ENCODE results near the gene PYCARD.

Gene PYCARD

GRCh38 chr16:31221357-31222160, 19.0 kb upstream of the PYCARD start:
- Mint-ChIP-seq H3K36me3 (no peaks in the 10 kb centered on the region), H3K9me3 (ENCODE audit: low read depth) (no peaks in the 10 kb centered on the region), H3K4me1 (ENCODE audit: low read depth) (peaks cover 5% of the 10 kb centered on the region), H3K4me3 (no peak overlapping the region), H3K27ac (no peak overlapping the region), H3K27me3 (peaks cover 6% of the 10 kb centered on the region)

GRCh38 chr16:31219154-31219741, 16.7 kb upstream of the PYCARD start:
- no peak overlapping the region for H3K27ac Mint-ChIP-seq

GRCh38 chr16:31217136-31217530, 14.6 kb upstream of the PYCARD start:
- no peaks in the 10 kb centered on the region for H3K9me3 Mint-ChIP-seq (ENCODE audit: low read depth)
- H3K27me3 Mint-ChIP-seq: peaks cover 12% of the 10 kb centered on the region
- peak overlapping the region; percentile 81 for H3K4me3 Mint-ChIP-seq
- peaks cover 13% of the 10 kb centered on the region for H3K4me1 Mint-ChIP-seq (ENCODE audit: low read depth)
- no peak overlapping the region for H3K27ac Mint-ChIP-seq
- H3K36me3 Mint-ChIP-seq: no peaks in the 10 kb centered on the region

More at GRCh38 chr16:31219154-31219741, 16.7 kb upstream of the PYCARD start:
- no peak overlapping the region for H3K4me3 Mint-ChIP-seq
- peaks cover 12% of the 10 kb centered on the region for H3K27me3 Mint-ChIP-seq
- no peaks in the 10 kb centered on the region for H3K9me3 Mint-ChIP-seq (ENCODE audit: low read depth)
- no peaks in the 10 kb centered on the region for H3K36me3 Mint-ChIP-seq
- H3K4me1 Mint-ChIP-seq (ENCODE audit: low read depth): peaks cover 13% of the 10 kb centered on the region

GRCh38 chr16:31216422-31217135, 14.0 kb upstream of the PYCARD start, which contains the start of gene PYDC1:
Gene PYDC1 (minus strand): TSS chr16:31217135. CDS start chr16:31217028, 107 bp downstream.
- H3K36me3 Mint-ChIP-seq: no peaks in the 10 kb centered on the region
- H3K27me3 Mint-ChIP-seq: peaks cover 12% of the 10 kb centered on the region
- H3K27ac Mint-ChIP-seq: no peak within 1 kb of the TSS
- H3K4me3 Mint-ChIP-seq: peak within 1 kb of the TSS; percentile 81
- H3K9me3 Mint-ChIP-seq (ENCODE audit: low read depth): no peaks in the 10 kb centered on the region
- peaks cover 13% of the 10 kb centered on the region for H3K4me1 Mint-ChIP-seq (ENCODE audit: low read depth)

- Mint-ChIP-seq H3K36me3 (no peaks in the 10 kb centered on the region), H3K27me3 (peaks cover 10% of the 10 kb centered on the region), H3K4me3 (peak overlapping the region; percentile 81), H3K4me1 (ENCODE audit: low read depth) (peaks cover 13% of the 10 kb centered on the region), H3K27ac (peak overlapping the region; percentile 41), H3K9me3 (ENCODE audit: low read depth) (no peaks in the 10 kb centered on the region)
Measured at GRCh38 chr16:31215287-31216162, 13.0 kb upstream of the PYCARD start.

GRCh38 chr16:31214708-31215286, 12.2 kb upstream of the PYCARD start:
- Mint-ChIP-seq H3K4me1 (ENCODE audit: low read depth) (peaks cover 13% of the 10 kb centered on the region), H3K9me3 (ENCODE audit: low read depth) (no peaks in the 10 kb centered on the region), H3K36me3 (no peaks in the 10 kb centered on the region), H3K4me3 (peak overlapping the region; percentile 81), H3K27me3 (peaks cover 10% of the 10 kb centered on the region), H3K27ac (no peak overlapping the region)

- H3K27ac Mint-ChIP-seq: no peak within 1 kb of the TSS
- H3K4me1 Mint-ChIP-seq (ENCODE audit: low read depth): peaks cover 13% of the 10 kb centered on the region
- H3K4me3 Mint-ChIP-seq: peak within 1 kb of the TSS; percentile 81
- no peaks in the 10 kb centered on the region for H3K9me3 Mint-ChIP-seq (ENCODE audit: low read depth)
- no peaks in the 10 kb centered on the region for H3K36me3 Mint-ChIP-seq
- H3K27me3 Mint-ChIP-seq: peaks cover 10% of the 10 kb centered on the region
Measured at GRCh38 chr16:31213877-31214707, 11.5 kb upstream of the PYCARD start, which contains the start of gene TRIM72. Gene TRIM72 (plus strand): TSS chr16:31214119. CDS start chr16:31214739, 620 bp downstream.

GRCh38 chr16:31213342-31213741, 10.8 kb upstream of the PYCARD start:
- Mint-ChIP-seq H3K36me3 (no peaks in the 10 kb centered on the region), H3K27me3 (peaks cover 10% of the 10 kb centered on the region), H3K27ac (no peak overlapping the region), H3K9me3 (ENCODE audit: low read depth) (no peaks in the 10 kb centered on the region), H3K4me3 (peak overlapping the region; percentile 32), H3K4me1 (ENCODE audit: low read depth) (peaks cover 13% of the 10 kb centered on the region)

- H3K27me3 Mint-ChIP-seq: no peaks in the 10 kb centered on the region
- H3K9me3 Mint-ChIP-seq (ENCODE audit: low read depth): no peaks in the 10 kb centered on the region
- H3K27ac Mint-ChIP-seq: no peak overlapping the region
- no peak overlapping the region for H3K4me3 Mint-ChIP-seq
- H3K4me1 Mint-ChIP-seq (ENCODE audit: low read depth): peaks cover 9% of the 10 kb centered on the region
- H3K36me3 Mint-ChIP-seq: no peaks in the 10 kb centered on the region
Measured at GRCh38 chr16:31206776-31207175, 4.2 kb upstream of the PYCARD start.

- Mint-ChIP-seq H3K27me3 (no peaks in the 10 kb centered on the region), H3K4me1 (ENCODE audit: low read depth) (peaks cover 22% of the 10 kb centered on the region), H3K9me3 (ENCODE audit: low read depth) (no peaks in the 10 kb centered on the region), H3K27ac (peak overlapping the region; percentile 28), H3K4me3 (no peak overlapping the region), H3K36me3 (no peaks in the 10 kb centered on the region)
Measured at GRCh38 chr16:31204871-31205666, 2.5 kb upstream of the PYCARD start.

- Mint-ChIP-seq H3K9me3 (ENCODE audit: low read depth) (no peaks in the 10 kb centered on the region), H3K27ac (peak overlapping the region; percentile 64), H3K36me3 (no peaks in the 10 kb centered on the region), H3K4me1 (ENCODE audit: low read depth) (peaks cover 48% of the 10 kb centered on the region), H3K27me3 (no peaks in the 10 kb centered on the region), H3K4me3 (peak overlapping the region; percentile 77)
Measured at GRCh38 chr16:31201582-31202413, 762 bp downstream of the PYCARD start.

All from activated naive CD8-positive, alpha-beta T cell (primary cell).